HUES48 (cell line): ENCODE data around the gene TBX10.
A peak's percentile ranks its signal among the peaks of the same experiment; 100 is the strongest.

Source experiments
- H3K27ac ChIP-seq: one replicate; pipeline ENCODE4 v1.7.0; 2013; ENCODE audit warnings: low read depth, low read length, inconsistent platforms
- H3K27me3 ChIP-seq: 2 replicates; pipeline ENCODE4 v1.6.1; 2013; ENCODE audit warnings: mild to moderate bottlenecking, low read length; ENCODE audit not compliant: control insufficient read depth, insufficient read depth
- H3K36me3 ChIP-seq: 2 replicates; pipeline ENCODE4 v1.6.1; 2013; ENCODE audit warnings: low read length; ENCODE audit not compliant: control insufficient read depth, insufficient read depth
- H3K4me1 ChIP-seq: 2 replicates; pipeline ENCODE4 v1.6.1; 2013; ENCODE audit warnings: mild to moderate bottlenecking, low read length; ENCODE audit not compliant: control insufficient read depth, insufficient read depth
- H3K4me3 ChIP-seq: 2 replicates; pipeline ENCODE4 v1.5.1; 2013; ENCODE audit warnings: mild to moderate bottlenecking, low read depth, low read length
- H3K9ac ChIP-seq: 2 replicates; pipeline ENCODE4 v1.6.1; 2013; ENCODE audit warnings: mild to moderate bottlenecking, low read depth, low read length, moderate library complexity
- H3K9me3 ChIP-seq: 2 replicates; pipeline ENCODE4 v1.6.1; 2013; ENCODE audit warnings: low read length; ENCODE audit not compliant: control insufficient read depth, insufficient read depth

Gene TBX10

DNA sequence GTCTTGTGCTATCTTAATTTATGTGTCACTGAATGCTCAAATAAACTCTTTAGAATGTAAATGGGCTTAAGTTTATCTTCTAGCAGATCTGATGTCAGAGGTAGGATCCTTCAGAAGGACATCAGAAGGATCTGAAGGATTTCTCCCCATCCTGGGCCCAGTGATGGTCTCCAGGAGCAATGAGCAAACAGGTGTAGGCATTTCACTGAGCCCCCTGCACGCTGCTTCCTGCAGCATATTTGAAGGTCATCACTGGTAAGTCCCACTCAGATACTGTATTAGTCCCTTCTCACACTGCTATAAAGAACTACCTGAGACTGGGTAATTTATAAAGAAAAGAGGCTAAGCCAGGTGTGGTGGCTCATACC lies 51.4 kb downstream of the TBX10 start:
- Histone ChIP-seq H3K9me3 (no peaks in the 10 kb centered on the region), H3K36me3 (peaks cover 44% of the 10 kb centered on the region), H3K4me1 (peaks cover 11% of the 10 kb centered on the region), H3K27me3 (no peaks in the 10 kb centered on the region), H3K4me3 (no peak overlapping the region), H3K27ac (no peak overlapping the region), H3K9ac (no peak overlapping the region)

DNA sequence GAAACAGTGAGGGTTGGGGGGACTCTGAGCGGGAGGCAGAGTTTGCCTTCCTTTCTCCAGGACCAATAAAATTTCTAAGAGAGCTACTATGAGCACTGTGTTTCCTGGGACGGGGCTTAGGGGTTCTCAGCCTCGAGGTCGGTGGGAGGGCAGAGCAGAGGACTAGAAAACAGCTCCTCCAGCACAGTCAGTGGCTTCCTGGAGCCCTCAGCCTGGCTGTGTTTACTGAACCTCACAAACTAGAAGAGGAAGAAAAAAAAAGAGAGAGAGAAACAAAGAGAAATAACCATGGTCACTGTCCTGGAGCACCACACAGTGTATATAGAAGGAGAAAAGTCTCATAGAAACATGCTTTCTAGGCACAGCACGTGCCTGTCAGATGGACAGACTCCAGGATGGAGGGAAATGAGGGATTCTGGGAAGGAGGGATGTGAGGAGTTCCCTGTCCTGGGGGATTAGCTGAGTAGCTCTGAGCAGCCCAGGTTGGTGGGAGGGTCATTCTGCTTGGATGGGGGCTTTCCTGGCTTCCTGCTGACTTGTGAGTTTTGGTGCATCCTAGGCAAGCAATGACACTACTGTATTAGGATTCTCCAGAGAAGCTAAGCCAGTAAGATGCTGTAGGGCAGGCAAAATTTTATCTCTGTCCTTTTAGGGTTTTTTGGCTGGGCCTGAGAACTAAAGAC lies 52.9 kb downstream of the TBX10 start:
- Histone ChIP-seq H3K4me1 (peaks cover 23% of the 10 kb centered on the region), H3K36me3 (peaks cover 44% of the 10 kb centered on the region), H3K9ac (no peak overlapping the region), H3K4me3 (no peak overlapping the region), H3K9me3 (no peaks in the 10 kb centered on the region), H3K27me3 (no peaks in the 10 kb centered on the region), H3K27ac (no peak overlapping the region)

DNA sequence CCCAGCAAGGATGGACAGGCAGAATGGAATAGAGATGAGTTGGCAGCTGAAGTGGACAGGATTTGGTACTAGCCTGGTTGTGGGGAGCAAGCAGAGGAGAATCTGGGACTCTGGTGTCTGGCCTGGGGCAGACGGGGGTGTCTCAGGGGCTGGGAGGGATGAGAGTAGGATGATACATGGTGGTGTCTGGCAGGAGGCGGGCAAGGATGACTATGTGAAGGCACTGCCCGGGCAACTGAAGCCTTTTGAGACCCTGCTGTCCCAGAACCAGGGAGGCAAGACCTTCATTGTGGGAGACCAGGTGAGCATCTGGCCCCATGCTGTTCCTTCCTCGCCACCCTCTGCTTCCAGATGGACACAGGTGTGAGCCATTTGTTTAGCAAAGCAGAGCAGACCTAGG lies 53.7 kb downstream of the TBX10 start:
- Histone ChIP-seq H3K36me3 (peaks cover 44% of the 10 kb centered on the region), H3K9ac (no peak overlapping the region), H3K27ac (no peak overlapping the region), H3K4me1 (peaks cover 29% of the 10 kb centered on the region), H3K27me3 (no peaks in the 10 kb centered on the region), H3K9me3 (no peaks in the 10 kb centered on the region), H3K4me3 (0 out of 2 replicates have a peak overlapping the region, but pooled peaks have one; percentile 87)

DNA sequence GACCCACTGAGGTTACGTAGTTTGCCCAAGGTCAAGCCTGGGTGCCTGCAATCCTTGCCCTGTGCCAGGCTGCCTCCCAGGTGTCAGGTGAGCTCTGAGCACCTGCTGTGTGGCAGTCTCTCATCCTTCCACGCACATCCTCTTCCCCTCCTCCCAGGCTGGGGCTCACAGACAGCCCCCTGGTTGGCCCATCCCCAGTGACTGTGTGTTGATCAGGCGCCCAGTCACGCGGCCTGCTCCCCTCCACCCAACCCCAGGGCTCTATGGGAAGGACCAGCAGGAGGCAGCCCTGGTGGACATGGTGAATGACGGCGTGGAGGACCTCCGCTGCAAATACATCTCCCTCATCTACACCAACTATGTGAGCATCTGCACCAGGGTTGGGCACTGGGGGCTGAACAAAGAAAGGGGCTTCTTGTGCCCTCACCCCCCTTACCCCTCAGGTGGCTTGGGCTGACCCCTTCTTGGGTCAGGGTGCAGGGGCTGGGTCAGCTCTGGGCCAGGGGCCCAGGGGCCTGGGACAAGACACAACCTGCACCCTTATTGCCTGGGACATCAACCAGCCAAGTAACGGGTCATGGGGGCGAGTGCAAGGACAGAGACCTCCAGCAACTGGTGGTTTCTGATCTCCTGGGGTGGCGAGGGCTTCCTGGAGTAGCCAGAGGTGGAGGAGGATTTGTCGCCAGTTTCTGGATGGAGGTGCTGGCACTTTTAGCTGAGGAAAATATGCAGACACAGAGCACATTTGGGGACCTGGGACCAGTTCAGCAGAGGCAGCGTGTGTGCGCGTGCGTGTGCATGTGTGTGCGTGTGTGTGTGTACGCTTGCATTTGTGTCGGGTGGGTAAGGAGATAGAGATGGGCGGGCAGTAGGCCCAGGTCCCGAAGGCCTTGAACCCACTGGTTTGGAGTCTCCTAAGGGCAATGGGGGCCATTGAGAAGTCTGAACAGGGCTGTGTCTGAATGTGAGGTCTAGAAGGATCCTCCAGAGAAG lies 54.4 kb downstream of the TBX10 start:
- Histone ChIP-seq H3K4me1 (peaks cover 33% of the 10 kb centered on the region), H3K36me3 (peaks cover 44% of the 10 kb centered on the region), H3K9me3 (no peaks in the 10 kb centered on the region), H3K4me3 (peak overlapping the region; percentile 87), H3K27ac (peak overlapping the region; percentile 92), H3K9ac (peak overlapping the region; percentile 91), H3K27me3 (no peaks in the 10 kb centered on the region)

DNA sequence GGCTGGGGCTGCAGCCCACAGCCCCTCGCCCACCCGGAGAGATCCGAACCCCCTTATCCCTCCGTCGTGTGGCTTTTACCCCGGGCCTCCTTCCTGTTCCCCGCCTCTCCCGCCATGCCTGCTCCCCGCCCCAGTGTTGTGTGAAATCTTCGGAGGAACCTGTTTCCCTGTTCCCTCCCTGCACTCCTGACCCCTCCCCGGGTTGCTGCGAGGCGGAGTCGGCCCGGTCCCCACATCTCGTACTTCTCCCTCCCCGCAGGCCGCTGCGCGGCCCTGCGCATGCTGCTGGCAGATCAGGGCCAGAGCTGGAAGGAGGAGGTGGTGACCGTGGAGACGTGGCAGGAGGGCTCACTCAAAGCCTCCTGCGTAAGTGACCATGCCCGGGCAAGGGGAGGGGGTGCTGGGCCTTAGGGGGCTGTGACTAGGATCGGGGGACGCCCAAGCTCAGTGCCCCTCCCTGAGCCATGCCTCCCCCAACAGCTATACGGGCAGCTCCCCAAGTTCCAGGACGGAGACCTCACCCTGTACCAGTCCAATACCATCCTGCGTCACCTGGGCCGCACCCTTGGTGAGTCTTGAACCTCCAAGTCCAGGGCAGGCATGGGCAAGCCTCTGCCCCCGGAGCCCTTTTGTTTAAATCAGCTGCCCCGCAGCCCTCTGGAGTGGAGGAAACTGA lies 55.2 kb downstream of the TBX10 start:
- H3K36me3 ChIP-seq = peaks cover 44% of the 10 kb centered on the region
- H3K4me1 ChIP-seq = peaks cover 33% of the 10 kb centered on the region
- H3K9ac ChIP-seq = peak overlapping the region; percentile 91
- H3K27me3 ChIP-seq = no peaks in the 10 kb centered on the region; the same call in 1 of the 2 replicates
- no peaks in the 10 kb centered on the region for H3K9me3 ChIP-seq
- peak overlapping the region; percentile 92 for H3K27ac ChIP-seq
- H3K4me3 ChIP-seq = peak overlapping the region; percentile 87

DNA sequence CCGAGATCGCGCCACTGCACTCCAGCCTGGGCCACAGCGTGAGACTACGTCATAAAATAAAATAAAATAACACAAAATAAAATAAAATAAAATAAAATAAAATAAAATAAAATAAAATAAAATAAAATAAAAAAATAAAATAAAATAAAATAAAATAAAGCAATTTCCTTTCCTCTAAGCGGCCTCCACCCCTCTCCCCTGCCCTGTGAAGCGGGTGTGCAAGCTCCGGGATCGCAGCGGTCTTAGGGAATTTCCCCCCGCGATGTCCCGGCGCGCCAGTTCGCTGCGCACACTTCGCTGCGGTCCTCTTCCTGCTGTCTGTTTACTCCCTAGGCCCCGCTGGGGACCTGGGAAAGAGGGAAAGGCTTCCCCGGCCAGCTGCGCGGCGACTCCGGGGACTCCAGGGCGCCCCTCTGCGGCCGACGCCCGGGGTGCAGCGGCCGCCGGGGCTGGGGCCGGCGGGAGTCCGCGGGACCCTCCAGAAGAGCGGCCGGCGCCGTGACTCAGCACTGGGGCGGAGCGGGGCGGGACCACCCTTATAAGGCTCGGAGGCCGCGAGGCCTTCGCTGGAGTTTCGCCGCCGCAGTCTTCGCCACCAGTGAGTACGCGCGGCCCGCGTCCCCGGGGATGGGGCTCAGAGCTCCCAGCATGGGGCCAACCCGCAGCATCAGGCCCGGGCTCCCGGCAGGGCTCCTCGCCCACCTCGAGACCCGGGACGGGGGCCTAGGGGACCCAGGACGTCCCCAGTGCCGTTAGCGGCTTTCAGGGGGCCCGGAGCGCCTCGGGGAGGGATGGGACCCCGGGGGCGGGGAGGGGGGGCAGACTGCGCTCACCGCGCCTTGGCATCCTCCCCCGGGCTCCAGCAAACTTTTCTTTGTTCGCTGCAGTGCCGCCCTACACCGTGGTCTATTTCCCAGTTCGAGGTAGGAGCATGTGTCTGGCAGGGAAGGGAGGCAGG lies 56.0 kb downstream of the TBX10 start, which contains the start of gene GSTP1:
Gene GSTP1, plus strand, starts transcription at position 566 of the 958 bp plus-strand sequence. Its CDS starts 32 bp downstream, at position 598.
- Histone ChIP-seq H3K4me1 (peaks cover 33% of the 10 kb centered on the region), H3K27me3 (no peaks in the 10 kb centered on the region; the same call in 1 of the 2 replicates), H3K4me3 (peak within 1 kb of the TSS; percentile 87), H3K9me3 (no peaks in the 10 kb centered on the region), H3K36me3 (peaks cover 39% of the 10 kb centered on the region), H3K27ac (peak within 1 kb of the TSS; percentile 92), H3K9ac (peak within 1 kb of the TSS; percentile 91)

DNA sequence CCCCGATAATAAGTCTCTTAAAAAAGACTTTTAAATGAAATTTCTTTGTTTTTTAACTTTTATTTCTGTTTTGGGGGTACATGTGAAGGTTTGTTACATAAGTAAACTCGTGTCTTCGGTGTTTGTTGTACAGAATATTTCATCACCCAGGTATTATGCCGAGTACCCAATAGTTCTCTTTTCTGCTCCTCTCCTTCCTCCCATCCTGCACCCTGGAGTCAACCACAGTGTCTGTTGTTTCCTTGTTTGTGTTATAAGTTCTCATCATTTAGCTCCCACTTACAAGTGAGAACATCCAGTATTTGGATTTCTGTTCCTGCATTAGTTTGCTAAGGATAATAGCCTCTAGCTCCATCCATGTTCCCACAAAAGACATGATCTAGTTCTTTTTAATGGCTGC lies 57.6 kb downstream of the TBX10 start:
- peaks cover 27% of the 10 kb centered on the region for H3K36me3 ChIP-seq
- H3K9ac ChIP-seq = no peak overlapping the region
- peak overlapping the region; percentile 26; the same call in 1 of the 2 replicates for H3K4me3 ChIP-seq
- H3K27me3 ChIP-seq = no peaks in the 10 kb centered on the region; the same call in 1 of the 2 replicates
- peaks cover 33% of the 10 kb centered on the region for H3K4me1 ChIP-seq
- no peaks in the 10 kb centered on the region for H3K9me3 ChIP-seq
- peak overlapping the region; percentile 50 for H3K27ac ChIP-seq

DNA sequence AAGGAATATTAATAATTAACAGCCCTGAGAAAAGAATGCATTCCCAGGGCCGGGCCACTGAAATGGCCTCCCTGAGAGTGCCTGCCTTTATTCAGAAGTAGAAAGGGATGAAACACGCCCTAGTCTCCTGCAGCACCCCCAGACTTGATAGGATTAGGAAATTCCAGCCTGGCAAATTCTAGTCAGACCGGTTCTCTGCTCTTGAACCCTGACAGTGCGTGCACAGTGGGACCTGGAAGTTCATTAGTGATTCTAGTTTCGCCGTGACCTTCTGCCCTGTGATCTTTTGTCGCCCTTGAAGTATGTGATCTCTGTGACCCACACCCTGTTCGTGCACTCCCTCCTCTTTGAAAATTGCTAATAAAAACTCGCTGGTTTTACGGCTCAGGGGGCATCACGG lies 58.1 kb downstream of the TBX10 start:
- Histone ChIP-seq H3K9me3 (no peaks in the 10 kb centered on the region), H3K4me3 (peak overlapping the region; percentile 26; the same call in 1 of the 2 replicates), H3K9ac (no peak overlapping the region), H3K4me1 (peaks cover 33% of the 10 kb centered on the region), H3K27me3 (no peaks in the 10 kb centered on the region; the same call in 1 of the 2 replicates), H3K36me3 (peaks cover 21% of the 10 kb centered on the region), H3K27ac (peak overlapping the region; percentile 50)
